ENCODE data around the gene FILIP1. TPM values are rescaled to one million over a fixed set of nuclear protein-coding genes. Genes with fewer than 3 reads are reported as not detected.

Gene FILIP1
- polyA plus RNA-seq, 1 of the 3 experiments (the other 2 are of a cell fraction) = 0.03 TPM

DNA sequence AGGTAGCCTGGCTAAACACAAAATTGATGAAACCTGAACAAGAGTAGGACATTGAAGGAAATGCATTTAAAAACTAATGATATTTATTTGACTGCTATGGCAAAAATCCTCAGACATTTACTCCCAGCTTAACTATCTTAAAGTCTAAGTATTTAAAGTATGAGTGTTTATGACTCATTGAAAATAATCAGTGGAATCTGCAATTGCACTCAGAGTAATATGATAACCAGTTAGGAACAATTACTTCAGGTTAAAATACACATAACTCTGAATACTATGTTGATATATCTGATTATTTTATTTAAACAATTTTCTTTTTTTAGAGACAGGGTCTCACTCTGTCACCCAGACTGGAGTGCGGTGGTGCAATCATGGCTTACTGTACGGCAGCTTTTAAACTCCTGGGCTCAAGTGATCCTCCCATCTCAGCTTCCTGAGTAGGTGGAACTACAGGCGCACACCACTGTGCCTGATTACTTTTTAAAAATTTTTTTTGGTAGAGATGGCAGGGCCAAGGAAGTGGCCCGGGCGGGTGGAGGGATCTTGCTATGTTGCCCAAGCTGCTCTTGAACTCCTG is 43.9 kb downstream of the FILIP1 start:
- DNase-seq = no peak
- H3K27me3 ChIP-seq (ENCODE audit: insufficient read depth) = no peaks in the 10 kb centered on the region
- ChIA-PET CTCF (no interaction called here), POLR2A (no interaction called here)
- no peaks in the 10 kb centered on the region for H3K4me1 ChIP-seq (ENCODE audit: control insufficient read depth in 1 of 2, insufficient read depth in 2 of 2, low read depth in 1 of 2, low read length in 1 of 2)
- WGBS (ENCODE audit: low lambda C conversion rate) = 35% methylated on average over 5 of the region's 5 CpGs
- no peaks in the 10 kb centered on the region for H3K9me2 ChIP-seq
- H3K79me2 ChIP-seq (ENCODE audit: insufficient read depth) = no peaks in the 10 kb centered on the region
- H3K27ac ChIP-seq (ENCODE audit: low read depth in 2 of 2, low read length in 1 of 2) = peak overlapping the region in 1 of 2 experiments; percentile 55; a peak in 2 of 4 replicates
- H3K4me3 ChIP-seq (ENCODE audit: low read depth in 2 of 2, low read length in 1 of 2) = no peak overlapping the region
- H2AFZ ChIP-seq (ENCODE audit: low read depth) = no peak overlapping the region
- no peaks in the 10 kb centered on the region for H3K36me3 ChIP-seq (replicated peaks in 1 of 2; ENCODE audit: control insufficient read depth in 1 of 2, insufficient read depth in 2 of 2, low read length in 1 of 2)
- H3K9me3 ChIP-seq = no peaks in the 10 kb centered on the region
- peaks cover 14% of the 10 kb centered on the region for H3F3A ChIP-seq (replicated peaks; ENCODE audit: insufficient read depth)
- H3K4me2 ChIP-seq = peak overlapping the region; percentile 20; the same call in 1 of the 2 replicates
- H4K20me1 ChIP-seq (ENCODE audit: insufficient read depth) = no peaks in the 10 kb centered on the region
- no peak overlapping the region for H3K9ac ChIP-seq
- TF ChIP-seq RFX5 (IDR thresholded peaks at IDR 0.05; ENCODE audit: low read length) = no peak
- TF ChIP-seq, protein P1, sequence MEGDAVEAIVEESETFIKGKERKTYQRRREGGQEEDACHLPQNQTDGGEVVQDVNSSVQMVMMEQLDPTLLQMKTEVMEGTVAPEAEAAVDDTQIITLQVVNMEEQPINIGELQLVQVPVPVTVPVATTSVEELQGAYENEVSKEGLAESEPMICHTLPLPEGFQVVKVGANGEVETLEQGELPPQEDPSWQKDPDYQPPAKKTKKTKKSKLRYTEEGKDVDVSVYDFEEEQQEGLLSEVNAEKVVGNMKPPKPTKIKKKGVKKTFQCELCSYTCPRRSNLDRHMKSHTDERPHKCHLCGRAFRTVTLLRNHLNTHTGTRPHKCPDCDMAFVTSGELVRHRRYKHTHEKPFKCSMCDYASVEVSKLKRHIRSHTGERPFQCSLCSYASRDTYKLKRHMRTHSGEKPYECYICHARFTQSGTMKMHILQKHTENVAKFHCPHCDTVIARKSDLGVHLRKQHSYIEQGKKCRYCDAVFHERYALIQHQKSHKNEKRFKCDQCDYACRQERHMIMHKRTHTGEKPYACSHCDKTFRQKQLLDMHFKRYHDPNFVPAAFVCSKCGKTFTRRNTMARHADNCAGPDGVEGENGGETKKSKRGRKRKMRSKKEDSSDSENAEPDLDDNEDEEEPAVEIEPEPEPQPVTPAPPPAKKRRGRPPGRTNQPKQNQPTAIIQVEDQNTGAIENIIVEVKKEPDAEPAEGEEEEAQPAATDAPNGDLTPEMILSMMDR (IDR thresholded peaks at IDR 0.05) = no peak
- TF ChIP-seq NFIC (IDR thresholded peaks at IDR 0.05; ENCODE audit: borderline replicate concordance) = no peak; the same call in 1 of the 2 replicates
- TF ChIP-seq JUND (IDR thresholded peaks at IDR 0.05) = peak; percentile 84
- TF ChIP-seq, protein P2, sequence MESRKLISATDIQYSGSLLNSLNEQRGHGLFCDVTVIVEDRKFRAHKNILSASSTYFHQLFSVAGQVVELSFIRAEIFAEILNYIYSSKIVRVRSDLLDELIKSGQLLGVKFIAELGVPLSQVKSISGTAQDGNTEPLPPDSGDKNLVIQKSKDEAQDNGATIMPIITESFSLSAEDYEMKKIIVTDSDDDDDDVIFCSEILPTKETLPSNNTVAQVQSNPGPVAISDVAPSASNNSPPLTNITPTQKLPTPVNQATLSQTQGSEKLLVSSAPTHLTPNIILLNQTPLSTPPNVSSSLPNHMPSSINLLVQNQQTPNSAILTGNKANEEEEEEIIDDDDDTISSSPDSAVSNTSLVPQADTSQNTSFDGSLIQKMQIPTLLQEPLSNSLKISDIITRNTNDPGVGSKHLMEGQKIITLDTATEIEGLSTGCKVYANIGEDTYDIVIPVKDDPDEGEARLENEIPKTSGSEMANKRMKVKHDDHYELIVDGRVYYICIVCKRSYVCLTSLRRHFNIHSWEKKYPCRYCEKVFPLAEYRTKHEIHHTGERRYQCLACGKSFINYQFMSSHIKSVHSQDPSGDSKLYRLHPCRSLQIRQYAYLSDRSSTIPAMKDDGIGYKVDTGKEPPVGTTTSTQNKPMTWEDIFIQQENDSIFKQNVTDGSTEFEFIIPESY (IDR thresholded peaks at IDR 0.05; ENCODE audit: borderline replicate concordance, low read depth) = no peak
- TF ChIP-seq FOXJ3 (CRISPR knock-in tag; IDR thresholded peaks at IDR 0.05) = no peak
- peak in 1 of 2 experiments; percentile 69; a peak in 2 of 4 replicates for TF ChIP-seq EP300 (IDR thresholded peaks at IDR 0.05; ENCODE audit: borderline replicate concordance in 1 of 2, low read depth in 1 of 2, low read length in 1 of 2)
- TF ChIP-seq, protein P3, sequence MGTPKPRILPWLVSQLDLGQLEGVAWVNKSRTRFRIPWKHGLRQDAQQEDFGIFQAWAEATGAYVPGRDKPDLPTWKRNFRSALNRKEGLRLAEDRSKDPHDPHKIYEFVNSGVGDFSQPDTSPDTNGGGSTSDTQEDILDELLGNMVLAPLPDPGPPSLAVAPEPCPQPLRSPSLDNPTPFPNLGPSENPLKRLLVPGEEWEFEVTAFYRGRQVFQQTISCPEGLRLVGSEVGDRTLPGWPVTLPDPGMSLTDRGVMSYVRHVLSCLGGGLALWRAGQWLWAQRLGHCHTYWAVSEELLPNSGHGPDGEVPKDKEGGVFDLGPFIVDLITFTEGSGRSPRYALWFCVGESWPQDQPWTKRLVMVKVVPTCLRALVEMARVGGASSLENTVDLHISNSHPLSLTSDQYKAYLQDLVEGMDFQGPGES (IDR thresholded peaks at IDR 0.05; ENCODE audit: low read depth, low read length) = no peak
- TF ChIP-seq MEF2A (IDR thresholded peaks at IDR 0.05; ENCODE audit: borderline replicate concordance, low read depth) = peak; percentile 44; the same call in 1 of the 2 replicates
- peak; percentile 70 for TF ChIP-seq TCF12 (IDR thresholded peaks at IDR 0.05)
- TF ChIP-seq, protein P4, sequence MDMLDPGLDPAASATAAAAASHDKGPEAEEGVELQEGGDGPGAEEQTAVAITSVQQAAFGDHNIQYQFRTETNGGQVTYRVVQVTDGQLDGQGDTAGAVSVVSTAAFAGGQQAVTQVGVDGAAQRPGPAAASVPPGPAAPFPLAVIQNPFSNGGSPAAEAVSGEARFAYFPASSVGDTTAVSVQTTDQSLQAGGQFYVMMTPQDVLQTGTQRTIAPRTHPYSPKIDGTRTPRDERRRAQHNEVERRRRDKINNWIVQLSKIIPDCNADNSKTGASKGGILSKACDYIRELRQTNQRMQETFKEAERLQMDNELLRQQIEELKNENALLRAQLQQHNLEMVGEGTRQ (IDR thresholded peaks at IDR 0.05; ENCODE audit: borderline replicate concordance, low read depth, low read length) = no peak
- TF ChIP-seq, protein P5, sequence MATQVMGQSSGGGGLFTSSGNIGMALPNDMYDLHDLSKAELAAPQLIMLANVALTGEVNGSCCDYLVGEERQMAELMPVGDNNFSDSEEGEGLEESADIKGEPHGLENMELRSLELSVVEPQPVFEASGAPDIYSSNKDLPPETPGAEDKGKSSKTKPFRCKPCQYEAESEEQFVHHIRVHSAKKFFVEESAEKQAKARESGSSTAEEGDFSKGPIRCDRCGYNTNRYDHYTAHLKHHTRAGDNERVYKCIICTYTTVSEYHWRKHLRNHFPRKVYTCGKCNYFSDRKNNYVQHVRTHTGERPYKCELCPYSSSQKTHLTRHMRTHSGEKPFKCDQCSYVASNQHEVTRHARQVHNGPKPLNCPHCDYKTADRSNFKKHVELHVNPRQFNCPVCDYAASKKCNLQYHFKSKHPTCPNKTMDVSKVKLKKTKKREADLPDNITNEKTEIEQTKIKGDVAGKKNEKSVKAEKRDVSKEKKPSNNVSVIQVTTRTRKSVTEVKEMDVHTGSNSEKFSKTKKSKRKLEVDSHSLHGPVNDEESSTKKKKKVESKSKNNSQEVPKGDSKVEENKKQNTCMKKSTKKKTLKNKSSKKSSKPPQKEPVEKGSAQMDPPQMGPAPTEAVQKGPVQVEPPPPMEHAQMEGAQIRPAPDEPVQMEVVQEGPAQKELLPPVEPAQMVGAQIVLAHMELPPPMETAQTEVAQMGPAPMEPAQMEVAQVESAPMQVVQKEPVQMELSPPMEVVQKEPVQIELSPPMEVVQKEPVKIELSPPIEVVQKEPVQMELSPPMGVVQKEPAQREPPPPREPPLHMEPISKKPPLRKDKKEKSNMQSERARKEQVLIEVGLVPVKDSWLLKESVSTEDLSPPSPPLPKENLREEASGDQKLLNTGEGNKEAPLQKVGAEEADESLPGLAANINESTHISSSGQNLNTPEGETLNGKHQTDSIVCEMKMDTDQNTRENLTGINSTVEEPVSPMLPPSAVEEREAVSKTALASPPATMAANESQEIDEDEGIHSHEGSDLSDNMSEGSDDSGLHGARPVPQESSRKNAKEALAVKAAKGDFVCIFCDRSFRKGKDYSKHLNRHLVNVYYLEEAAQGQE (IDR thresholded peaks at IDR 0.05; ENCODE audit: low read depth, low read length) = no peak
- TF ChIP-seq FOXM1 (IDR thresholded peaks at IDR 0.05; ENCODE audit: low read depth) = peak; percentile 46; the same call in 1 of the 2 replicates
- TF ChIP-seq NRF1 (IDR thresholded peaks at IDR 0.05; ENCODE audit: low read depth, low read length) = no peak
- no peak for TF ChIP-seq CHD2 (IDR thresholded peaks at IDR 0.05; ENCODE audit: low read length, partially characterized antibody)
- no peak for TF ChIP-seq GATA2 (CRISPR knock-in tag; IDR thresholded peaks at IDR 0.05)
- TF ChIP-seq, protein P6, sequence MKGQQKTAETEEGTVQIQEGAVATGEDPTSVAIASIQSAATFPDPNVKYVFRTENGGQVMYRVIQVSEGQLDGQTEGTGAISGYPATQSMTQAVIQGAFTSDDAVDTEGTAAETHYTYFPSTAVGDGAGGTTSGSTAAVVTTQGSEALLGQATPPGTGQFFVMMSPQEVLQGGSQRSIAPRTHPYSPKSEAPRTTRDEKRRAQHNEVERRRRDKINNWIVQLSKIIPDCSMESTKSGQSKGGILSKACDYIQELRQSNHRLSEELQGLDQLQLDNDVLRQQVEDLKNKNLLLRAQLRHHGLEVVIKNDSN (IDR thresholded peaks at IDR 0.05; ENCODE audit: borderline replicate concordance, low read depth) = no peak
- no peak for TF ChIP-seq MXI1 (IDR thresholded peaks at IDR 0.05; ENCODE audit: low read depth, low read length)
- no peak for TF ChIP-seq RAD21 (IDR thresholded peaks at IDR 0.05; ENCODE audit: low read length)
- TF ChIP-seq TEAD4 (IDR thresholded peaks at IDR 0.05; ENCODE audit: borderline replicate concordance, insufficient read depth) = peak; percentile 51; the same call in 1 of the 2 replicates
- TF ChIP-seq ELF1 (IDR thresholded peaks at IDR 0.05) = no peak
- peak; percentile 37; the same call in 1 of the 2 replicates for TF ChIP-seq POLR2AphosphoS5 (IDR thresholded peaks at IDR 0.05; ENCODE audit: low read depth, low read length)
- TF ChIP-seq RCOR1 (IDR thresholded peaks at IDR 0.05; ENCODE audit: low read length) = no peak
- TF ChIP-seq GABPA (IDR thresholded peaks at IDR 0.05; ENCODE audit: low read depth) = no peak
